ENCODE measurements around the gene MYOF. TPM values are rescaled to one million over a fixed set of nuclear protein-coding genes. Genes with fewer than 3 reads are reported as not detected.
"Not testable (repeated sequence)": the region's sequence is repeated elsewhere in the genome, so short reads cannot be mapped to it uniquely, and the experiment has no call there.

MYOF gene
- total and polyA plus RNA-seq, 2 experiments from 2014 or later = 101 to 261 TPM

DNA sequence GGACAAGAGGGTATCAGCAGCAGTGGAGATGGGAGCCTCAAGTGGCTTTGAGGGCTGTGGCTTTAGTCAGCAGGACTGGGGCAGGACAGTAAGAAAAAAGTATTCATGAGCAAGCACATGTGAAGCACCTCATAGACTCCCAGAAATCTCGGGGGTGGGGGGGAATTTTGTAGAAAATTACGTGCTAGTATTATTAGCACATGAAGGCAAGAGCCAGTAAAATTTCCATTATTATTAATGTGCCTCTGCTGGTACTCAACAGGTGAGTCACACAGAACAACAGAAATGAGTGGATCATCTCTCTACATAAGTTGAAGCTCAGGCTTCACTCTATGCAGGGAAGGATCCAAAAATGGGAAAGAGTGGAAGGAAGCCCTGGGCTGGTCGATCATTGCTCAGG is 114.5 kb downstream of the MYOF start:
- DNase-seq = no peak
- Histone ChIP-seq H3K79me2 (ENCODE audit: insufficient read depth) (peaks cover 50% of the 10 kb centered on the region), H4K20me1 (ENCODE audit: insufficient read depth) (no peaks in the 10 kb centered on the region), H3K36me3 (ENCODE audit: low read depth) (peaks cover 91% of the 10 kb centered on the region), H3K9me3 (ENCODE audit: low read depth) (no peaks in the 10 kb centered on the region), H3K4me3 (no peak overlapping the region), H3F3A (ENCODE audit: insufficient read depth) (peaks cover 48% of the 10 kb centered on the region; the same call in 1 of the 2 replicates), H3K4me1 (ENCODE audit: insufficient read depth) (no peaks in the 10 kb centered on the region), H3K4me2 (ENCODE audit: unreplicated experiment) (no peak overlapping the region), H2AFZ (no peak overlapping the region), H3K27ac (no peak overlapping the region), H3K9me2 (ENCODE audit: insufficient read depth) (no peaks in the 10 kb centered on the region), H3K27me3 (replicated peaks; ENCODE audit: insufficient read depth) (no peaks in the 10 kb centered on the region), H3K9ac (no peak overlapping the region)
- WGBS, 2 experiments (ENCODE audit: low coverage in 1 of 2, low lambda C conversion rate in 2 of 2, missing lambda C conversion rate in 2 of 2) = 97% methylated on average over 3 of the region's 3 CpGs
- no peak for TF ChIP-seq EZH2phosphoT487 (IDR thresholded peaks at IDR 0.05; ENCODE audit: insufficient read depth, low read depth)
- no peak for TF ChIP-seq EZH2 (IDR thresholded peaks at IDR 0.05; ENCODE audit: insufficient read depth, poor library complexity, severe bottlenecking)
- in situ Hi-C loops (cut with MboI) = no loop called here

DNA sequence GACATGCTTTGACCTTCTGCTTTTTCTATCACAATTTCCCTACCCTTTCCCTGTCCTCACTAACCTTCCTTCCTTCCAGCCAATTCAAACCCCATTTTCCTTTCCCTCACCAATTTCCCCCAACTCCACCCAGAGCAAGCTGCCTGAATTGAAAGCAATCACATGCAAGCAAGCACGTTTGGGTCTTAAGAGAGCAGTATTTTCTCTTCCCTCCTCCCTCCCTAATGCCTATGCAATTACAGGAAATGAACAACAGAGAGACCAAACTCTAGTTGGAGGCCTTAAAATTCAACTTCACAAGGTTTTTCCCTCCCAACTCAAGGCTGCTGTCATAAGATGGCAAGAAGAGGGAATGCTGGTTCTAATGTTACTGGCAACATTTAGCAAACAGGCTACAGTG is 117.2 kb downstream of the MYOF start:
- peaks cover 38% of the 10 kb centered on the region; the same call in 1 of the 2 replicates for H3F3A ChIP-seq (ENCODE audit: insufficient read depth)
- H2AFZ ChIP-seq = no peak overlapping the region
- no peaks in the 10 kb centered on the region for H3K9me3 ChIP-seq (ENCODE audit: low read depth)
- H3K36me3 ChIP-seq (ENCODE audit: low read depth) = peaks cover 88% of the 10 kb centered on the region
- no peaks in the 10 kb centered on the region for H3K4me1 ChIP-seq (ENCODE audit: insufficient read depth)
- in situ Hi-C loops (cut with MboI) = no loop called here
- DNase-seq = no peak
- H3K9me2 ChIP-seq (ENCODE audit: insufficient read depth) = no peaks in the 10 kb centered on the region
- peaks cover 37% of the 10 kb centered on the region; the same call in 1 of the 2 replicates for H3K79me2 ChIP-seq (ENCODE audit: insufficient read depth)
- H3K27me3 ChIP-seq (replicated peaks; ENCODE audit: insufficient read depth) = no peaks in the 10 kb centered on the region
- no peaks in the 10 kb centered on the region for H4K20me1 ChIP-seq (ENCODE audit: insufficient read depth)
- no peak overlapping the region for H3K4me2 ChIP-seq (ENCODE audit: unreplicated experiment)
- peak overlapping the region; percentile 10; the same call in 1 of the 2 replicates for H3K27ac ChIP-seq
- TF ChIP-seq EZH2 (IDR thresholded peaks at IDR 0.05; ENCODE audit: insufficient read depth, poor library complexity, severe bottlenecking) (no peak), EZH2phosphoT487 (IDR thresholded peaks at IDR 0.05; ENCODE audit: insufficient read depth, low read depth) (no peak)
- no peak overlapping the region for H3K4me3 ChIP-seq
- 6 to 20% methylated on average over 1 of the region's 1 CpG for WGBS, 2 experiments (ENCODE audit: low coverage in 1 of 2, low lambda C conversion rate in 2 of 2, missing lambda C conversion rate in 2 of 2)
- H3K9ac ChIP-seq = no peak overlapping the region

DNA sequence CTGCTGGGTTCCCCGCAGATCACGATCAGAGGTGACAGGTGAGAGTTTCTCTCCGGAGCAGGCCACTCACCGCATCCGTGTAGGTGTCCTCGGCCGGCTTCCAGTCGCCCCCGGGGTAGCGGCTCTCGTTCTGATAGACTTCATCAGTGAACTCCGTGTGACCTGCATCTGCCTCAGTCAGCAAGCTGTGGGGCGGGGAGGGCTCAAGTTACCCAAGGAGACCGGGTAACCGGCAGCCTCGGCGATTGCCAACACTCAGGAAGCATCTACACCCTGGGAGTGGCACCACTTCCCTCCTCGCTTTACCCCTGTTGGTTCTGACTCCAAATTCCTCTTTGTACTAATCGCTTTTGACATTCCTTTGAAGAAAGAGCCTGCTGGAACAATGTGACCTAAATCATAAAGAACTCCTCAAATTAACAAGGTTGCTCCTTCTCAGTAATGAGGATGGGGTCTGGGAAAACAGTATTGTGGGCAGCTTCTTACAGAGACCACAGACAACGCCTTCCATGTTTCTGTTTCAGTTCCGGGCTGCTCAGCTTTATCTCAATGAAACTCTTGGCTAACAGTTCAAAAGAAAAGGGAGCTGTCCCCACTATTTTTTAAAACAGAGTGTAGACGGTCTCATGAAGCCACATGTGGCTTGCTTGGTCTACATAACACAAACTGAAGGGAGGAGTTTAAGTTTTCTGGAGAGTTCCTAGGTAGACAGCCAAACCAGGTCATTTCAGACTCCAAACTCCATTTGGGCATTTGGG is 118.1 kb downstream of the MYOF start:
- H3F3A ChIP-seq (ENCODE audit: insufficient read depth) = peaks cover 45% of the 10 kb centered on the region
- H3K79me2 ChIP-seq (ENCODE audit: insufficient read depth) = peaks cover 32% of the 10 kb centered on the region; the same call in 1 of the 2 replicates
- H3K4me2 ChIP-seq (ENCODE audit: unreplicated experiment) = no peak overlapping the region
- H3K9me3 ChIP-seq (ENCODE audit: low read depth) = no peaks in the 10 kb centered on the region
- 83 to 88% methylated on average over 22 of the region's 22 CpGs for WGBS, 2 experiments (ENCODE audit: low coverage in 1 of 2, low lambda C conversion rate in 2 of 2, missing lambda C conversion rate in 2 of 2)
- peaks cover 88% of the 10 kb centered on the region for H3K36me3 ChIP-seq (ENCODE audit: low read depth)
- no peaks in the 10 kb centered on the region for H4K20me1 ChIP-seq (ENCODE audit: insufficient read depth)
- H3K4me3 ChIP-seq = no peak overlapping the region
- in situ Hi-C loops (cut with MboI) = no loop called here
- H3K9ac ChIP-seq = no peak overlapping the region
- H3K27ac ChIP-seq = no peak overlapping the region
- no peak for TF ChIP-seq EZH2 (IDR thresholded peaks at IDR 0.05; ENCODE audit: insufficient read depth, poor library complexity, severe bottlenecking)
- TF ChIP-seq EZH2phosphoT487 (IDR thresholded peaks at IDR 0.05; ENCODE audit: insufficient read depth, low read depth) = no peak
- DNase-seq = no peak
- no peaks in the 10 kb centered on the region for H3K9me2 ChIP-seq (ENCODE audit: insufficient read depth)
- H3K27me3 ChIP-seq (replicated peaks; ENCODE audit: insufficient read depth) = no peaks in the 10 kb centered on the region
- H2AFZ ChIP-seq = no peak overlapping the region
- H3K4me1 ChIP-seq (ENCODE audit: insufficient read depth) = no peaks in the 10 kb centered on the region

DNA sequence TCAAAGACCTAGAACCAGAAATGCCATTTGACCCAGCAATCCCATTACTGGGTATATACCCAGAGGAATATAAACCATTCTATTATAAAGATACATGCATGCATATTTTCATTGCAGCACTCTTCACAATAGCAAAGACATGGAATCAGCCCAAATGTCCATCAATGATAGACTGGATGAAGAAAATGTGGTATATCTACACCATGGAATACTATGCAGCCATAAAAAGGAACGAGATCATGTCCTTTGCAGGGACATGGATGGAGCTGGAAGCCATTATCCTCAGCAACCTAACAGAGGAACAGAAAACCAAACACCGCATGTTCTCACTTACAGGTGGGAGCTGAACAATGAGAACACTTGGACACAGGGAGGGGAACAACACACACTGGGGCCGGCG is 123.7 kb downstream of the MYOF start:
- H3K27me3 ChIP-seq (replicated peaks; ENCODE audit: insufficient read depth); H3K9me3 ChIP-seq (ENCODE audit: low read depth); H3K9ac ChIP-seq; H3K27ac ChIP-seq; H3K4me1 ChIP-seq (ENCODE audit: insufficient read depth); H2AFZ ChIP-seq; in situ Hi-C loops (cut with MboI); DNase-seq; H3K4me3 ChIP-seq; H3K4me2 ChIP-seq (ENCODE audit: unreplicated experiment); H4K20me1 ChIP-seq (ENCODE audit: insufficient read depth); H3K9me2 ChIP-seq (ENCODE audit: insufficient read depth): not testable (repeated sequence)
- 98 to 100% methylated on average over 4 of the region's 4 CpGs for WGBS, 2 experiments (ENCODE audit: low coverage in 1 of 2, low lambda C conversion rate in 2 of 2, missing lambda C conversion rate in 2 of 2)
- H3K36me3 ChIP-seq (ENCODE audit: low read depth) = peaks cover 89% of the 10 kb centered on the region
- H3K79me2 ChIP-seq (ENCODE audit: insufficient read depth) = peaks cover 15% of the 10 kb centered on the region
- H3F3A ChIP-seq (ENCODE audit: insufficient read depth) = peaks cover 73% of the 10 kb centered on the region
